HEK293 (cell line): ENCODE data around the gene SUN3.

ENCODE experiments used
- CTCF ChIA-PET: fragments of 350-600 bp; formaldehyde crosslinking; extraction: SDS; loops from one replicate; lab custom pipeline; 2021; ENCODE audit warnings: antibody characterized with exemption; lab: Yijun Ruan, JAX
- POLR2A ChIA-PET: fragments of 300-600 bp; formaldehyde crosslinking; extraction: SDS; loops from one replicate; lab custom pipeline; 2020; ENCODE audit warnings: antibody characterized with exemption, inconsistent platforms; lab: Yijun Ruan, JAX
- H3K27ac ChIP-seq: fragments of 200-500 bp; sonication (Bioruptor generic); 2 replicates; pipeline ENCODE4 v1.5.1; 2014; ENCODE audit warnings: low read depth, low read length, control low read depth, inconsistent platforms; ENCODE audit errors: extremely low read depth
- H3K36me3 ChIP-seq, 2 experiments: fragments of 200-500 bp in 1 of 2; sonication (Bioruptor generic) in 1 of 2; 1 replicate in 1 of 2; 2 replicates in 1 of 2; pipeline ENCODE4 v1.5.1; 2014 to 2017; ENCODE audit warnings: inconsistent platforms in 2 of 2, low read length in 2 of 2; ENCODE audit not compliant: control insufficient read depth in 2 of 2, insufficient read depth in 1 of 2
- H3K4me1 ChIP-seq: fragments of 200-500 bp; sonication (Bioruptor generic); 2 replicates; pipeline ENCODE4 v1.5.1; 2014; ENCODE audit warnings: mild to moderate bottlenecking, low read length, inconsistent platforms; ENCODE audit not compliant: control insufficient read depth, insufficient read depth
- H3K4me3 ChIP-seq: 2 replicates; pipeline ENCODE4 v1.5.1; 2011; ENCODE audit warnings: low read depth, mild to moderate bottlenecking, control low read depth, low read length, moderate library complexity
- H3K9me3 ChIP-seq: fragments of 200-500 bp; sonication (Bioruptor generic); 2 replicates; pipeline ENCODE4 v1.5.1; 2014; ENCODE audit warnings: low read depth, low read length, inconsistent platforms; ENCODE audit not compliant: control insufficient read depth, insufficient read depth
- BCL11A ChIP-seq: fragments of 450-650 bp; formaldehyde crosslinking; IDR thresholded peaks from 2 replicates; pipeline ENCODE4 v1.5.1; 2016; ENCODE audit warnings: low read depth, missing biosample characterization, missing genetic modification characterization
- FEZF1 ChIP-seq: fragments of 450-650 bp; formaldehyde crosslinking; IDR thresholded peaks from 2 replicates; pipeline ENCODE4 v1.5.1; 2016; ENCODE audit warnings: missing biosample characterization, missing genetic modification characterization
- GLI4 ChIP-seq: fragments of 450-650 bp; formaldehyde crosslinking; IDR thresholded peaks from 2 replicates; pipeline ENCODE4 v1.5.1; 2016; ENCODE audit warnings: missing biosample characterization, missing genetic modification characterization
- PRDM1 ChIP-seq: fragments of 450-650 bp; formaldehyde crosslinking; IDR thresholded peaks from 2 replicates; pipeline ENCODE4; 2016; ENCODE audit warnings: missing biosample characterization, missing genetic modification characterization
- ZFHX2 ChIP-seq: fragments of 450-650 bp; formaldehyde crosslinking; conservative IDR thresholded peaks from 2 replicates; pipeline ENCODE4 v1.5.1; 2016; ENCODE audit warnings: missing biosample characterization, missing genetic modification characterization
- ZNF132 ChIP-seq: fragments of 450-650 bp; formaldehyde crosslinking; IDR thresholded peaks from 2 replicates; pipeline ENCODE4 v1.5.1; 2017; ENCODE audit warnings: missing biosample characterization, missing genetic modification characterization, borderline replicate concordance
- ZNF324 ChIP-seq: fragments of 450-650 bp; formaldehyde crosslinking; IDR thresholded peaks from 2 replicates; pipeline ENCODE4 v1.5.1; 2016; ENCODE audit warnings: missing biosample characterization, missing genetic modification characterization
- ZNF335 ChIP-seq: fragments of 450-650 bp; formaldehyde crosslinking; conservative IDR thresholded peaks from 2 replicates; pipeline ENCODE4 v1.5.1; 2016; ENCODE audit warnings: missing biosample characterization, missing genetic modification characterization
- ZNF366 ChIP-seq: fragments of 450-650 bp; formaldehyde crosslinking; conservative IDR thresholded peaks from 2 replicates; pipeline ENCODE4 v1.5.1; 2016; ENCODE audit warnings: missing biosample characterization, missing genetic modification characterization
- ZNF423 ChIP-seq: fragments of 450-650 bp; formaldehyde crosslinking; IDR thresholded peaks from 2 replicates; pipeline ENCODE4 v1.5.1; 2016; ENCODE audit warnings: missing biosample characterization, missing genetic modification characterization
- ZNF501 ChIP-seq: fragments of 450-650 bp; formaldehyde crosslinking; IDR thresholded peaks from 2 replicates; pipeline ENCODE4 v1.5.1; 2016; ENCODE audit warnings: missing biosample characterization, missing genetic modification characterization
- ZNF529 ChIP-seq: fragments of 450-650 bp; formaldehyde crosslinking; IDR thresholded peaks from 2 replicates; pipeline ENCODE4 v1.5.1; 2017; ENCODE audit warnings: missing genetic modification characterization, missing biosample characterization; ENCODE audit not compliant: insufficient replicate concordance
- ZNF624 ChIP-seq: fragments of 450-650 bp; formaldehyde crosslinking; IDR thresholded peaks from 2 replicates; pipeline ENCODE4 v1.5.1; 2017; ENCODE audit warnings: missing biosample characterization, missing genetic modification characterization
- ZNF654 ChIP-seq: fragments of 450-650 bp; formaldehyde crosslinking; IDR thresholded peaks from 2 replicates; pipeline ENCODE4 v1.5.1; 2016; ENCODE audit warnings: low read depth, missing biosample characterization, missing genetic modification characterization
- ZNF677 ChIP-seq: fragments of 450-650 bp; IDR thresholded peaks from 2 replicates; pipeline ENCODE4 v1.5.0; 2018; ENCODE audit warnings: missing biosample characterization, mild to moderate bottlenecking, missing genetic modification characterization, moderate library complexity
- ZNF792 ChIP-seq: fragments of 450-650 bp; formaldehyde crosslinking; IDR thresholded peaks from 2 replicates; pipeline ENCODE4 v1.5.1; 2016; ENCODE audit warnings: missing biosample characterization, missing genetic modification characterization
- ZSCAN30 ChIP-seq: fragments of 450-650 bp; IDR thresholded peaks from 2 replicates; pipeline ENCODE4 v1.5.1; 2018; ENCODE audit warnings: missing biosample characterization, mild to moderate bottlenecking, missing genetic modification characterization, moderate library complexity
- ZXDB ChIP-seq: fragments of 450-650 bp; formaldehyde crosslinking; IDR thresholded peaks from 2 replicates; pipeline ENCODE4 v1.5.1; 2016; ENCODE audit warnings: missing biosample characterization, missing genetic modification characterization
- TF ChIP-seq, protein P1 (sequence below): fragments of 450-650 bp; formaldehyde crosslinking; IDR thresholded peaks from 2 replicates; pipeline ENCODE4; 2016; ENCODE audit warnings: missing biosample characterization, missing genetic modification characterization
- TF ChIP-seq, protein P2 (sequence below): fragments of 450-650 bp; IDR thresholded peaks from 2 replicates; pipeline ENCODE4 v1.5.1; 2018; ENCODE audit warnings: missing biosample characterization, missing genetic modification characterization

Gene SUN3

DNA sequence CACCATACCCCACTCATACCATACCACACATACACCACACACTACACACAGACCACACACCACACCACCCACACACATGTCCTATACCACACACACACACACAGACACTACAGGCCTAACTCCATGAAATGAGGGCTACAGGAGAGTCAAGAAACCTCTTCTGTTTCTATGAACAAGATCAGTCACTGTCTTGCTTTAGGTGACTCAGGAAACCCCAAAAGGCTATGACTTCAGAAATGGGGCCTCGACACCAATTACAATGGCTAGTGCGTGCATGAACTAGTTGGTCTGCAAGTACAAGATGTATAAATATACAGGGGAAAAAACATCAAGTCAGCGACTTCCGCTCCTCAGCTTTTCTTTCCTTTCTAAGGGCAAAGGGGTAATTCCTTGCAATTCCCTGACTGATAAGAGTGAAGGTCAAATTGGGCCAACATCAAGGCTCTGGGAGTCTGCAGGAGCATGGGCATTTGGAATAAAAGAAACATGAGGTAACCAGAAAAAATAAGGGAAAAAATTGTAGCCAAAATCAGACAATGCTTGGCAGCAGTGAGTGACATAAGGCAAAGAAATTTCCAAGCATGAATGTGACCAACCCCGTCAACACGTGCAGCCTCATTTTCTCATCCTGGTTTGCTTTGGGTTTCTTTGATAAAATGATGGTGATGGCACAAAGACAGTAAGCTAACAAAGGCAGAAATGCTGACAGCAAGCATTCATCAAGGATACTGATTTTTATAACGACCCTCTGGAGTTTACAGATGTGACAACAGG is 82.1 kb downstream of the SUN3 start:
- H3K27ac ChIP-seq = no peak overlapping the region
- H3K4me1 ChIP-seq = no peaks in the 10 kb centered on the region
- no peak overlapping the region for H3K4me3 ChIP-seq
- POLR2A ChIA-PET = no interaction called here
- CTCF ChIA-PET = interaction anchor here (0.5 to 0.6 kb wide), 2 partner anchors 72 to 558 kb away, joined by 3 to 4 read pairs; no protein-coding TSS in a partner anchor
- no peaks in the 10 kb centered on the region for H3K9me3 ChIP-seq
- no peaks in the 10 kb centered on the region for H3K36me3 ChIP-seq
- TF ChIP-seq ZNF132 (tag by site-specific recombination) (no peak), ZFHX2 (tag by site-specific recombination) (peak; percentile 25; the same call in 1 of the 2 replicates), ZNF335 (tag by site-specific recombination) (no peak)
- TF ChIP-seq, protein P1, sequence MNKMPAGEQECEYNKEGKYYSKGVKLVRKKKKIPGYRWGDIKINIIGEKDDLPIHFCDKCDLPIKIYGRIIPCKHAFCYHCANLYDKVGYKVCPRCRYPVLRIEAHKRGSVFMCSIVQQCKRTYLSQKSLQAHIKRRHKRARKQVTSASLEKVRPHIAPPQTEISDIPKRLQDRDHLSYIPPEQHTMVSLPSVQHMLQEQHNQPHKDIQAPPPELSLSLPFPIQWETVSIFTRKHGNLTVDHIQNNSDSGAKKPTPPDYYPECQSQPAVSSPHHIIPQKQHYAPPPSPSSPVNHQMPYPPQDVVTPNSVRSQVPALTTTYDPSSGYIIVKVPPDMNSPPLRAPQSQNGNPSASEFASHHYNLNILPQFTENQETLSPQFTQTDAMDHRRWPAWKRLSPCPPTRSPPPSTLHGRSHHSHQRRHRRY = no peak

DNA sequence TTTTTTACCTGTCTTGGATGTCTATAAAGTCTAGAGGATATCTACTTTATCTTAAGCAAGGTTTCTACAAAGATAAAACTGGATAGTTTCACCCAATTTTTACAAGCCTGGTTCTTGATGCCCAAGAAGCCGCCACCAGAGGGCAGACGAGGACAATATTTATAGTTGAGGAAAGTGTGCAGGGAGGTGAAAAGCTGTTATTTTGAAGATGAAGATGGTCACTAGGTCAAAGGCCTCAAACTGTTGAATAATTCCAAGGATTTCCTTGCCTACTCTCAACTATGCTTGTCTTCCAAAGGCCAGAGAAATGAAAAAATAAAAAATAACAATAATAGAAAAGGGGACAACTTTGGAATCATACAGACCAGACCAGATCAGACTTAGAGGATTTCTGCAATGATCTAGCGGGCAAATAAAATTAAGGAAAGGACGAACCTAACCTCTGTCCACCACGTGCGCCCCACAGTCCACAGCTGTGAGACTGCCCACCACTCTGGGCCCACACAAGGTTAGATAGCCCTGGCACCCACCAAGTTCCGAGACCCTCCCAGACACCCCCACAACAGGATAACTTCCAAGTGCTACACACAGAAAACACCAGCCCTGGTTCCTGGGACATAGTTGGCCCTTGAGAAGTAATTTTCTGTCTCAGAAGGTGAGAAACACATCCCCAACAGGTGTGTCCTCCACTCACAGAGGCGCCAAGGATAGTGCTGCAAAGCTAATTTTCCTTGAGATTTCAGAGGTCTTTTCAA is 83.5 kb downstream of the SUN3 start:
- Histone ChIP-seq H3K36me3 (no peaks in the 10 kb centered on the region), H3K4me1 (no peaks in the 10 kb centered on the region), H3K9me3 (no peaks in the 10 kb centered on the region), H3K4me3 (no peak overlapping the region), H3K27ac (no peak overlapping the region)
- peak; percentile 68 for TF ChIP-seq ZNF654
- TF ChIP-seq ZNF624 (tag by site-specific recombination) = no peak
- TF ChIP-seq, protein P2, sequence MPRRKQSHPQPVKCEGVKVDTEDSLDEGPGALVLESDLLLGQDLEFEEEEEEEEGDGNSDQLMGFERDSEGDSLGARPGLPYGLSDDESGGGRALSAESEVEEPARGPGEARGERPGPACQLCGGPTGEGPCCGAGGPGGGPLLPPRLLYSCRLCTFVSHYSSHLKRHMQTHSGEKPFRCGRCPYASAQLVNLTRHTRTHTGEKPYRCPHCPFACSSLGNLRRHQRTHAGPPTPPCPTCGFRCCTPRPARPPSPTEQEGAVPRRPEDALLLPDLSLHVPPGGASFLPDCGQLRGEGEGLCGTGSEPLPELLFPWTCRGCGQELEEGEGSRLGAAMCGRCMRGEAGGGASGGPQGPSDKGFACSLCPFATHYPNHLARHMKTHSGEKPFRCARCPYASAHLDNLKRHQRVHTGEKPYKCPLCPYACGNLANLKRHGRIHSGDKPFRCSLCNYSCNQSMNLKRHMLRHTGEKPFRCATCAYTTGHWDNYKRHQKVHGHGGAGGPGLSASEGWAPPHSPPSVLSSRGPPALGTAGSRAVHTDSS (tag by site-specific recombination) = peak; percentile 81
- POLR2A ChIA-PET = no interaction called here
- CTCF ChIA-PET = interaction anchor here (0.5 to 3.5 kb wide), 40 partner anchors 8 to 1906 kb away, joined by 3 to 35 read pairs (median 4); no protein-coding TSS in a partner anchor

DNA sequence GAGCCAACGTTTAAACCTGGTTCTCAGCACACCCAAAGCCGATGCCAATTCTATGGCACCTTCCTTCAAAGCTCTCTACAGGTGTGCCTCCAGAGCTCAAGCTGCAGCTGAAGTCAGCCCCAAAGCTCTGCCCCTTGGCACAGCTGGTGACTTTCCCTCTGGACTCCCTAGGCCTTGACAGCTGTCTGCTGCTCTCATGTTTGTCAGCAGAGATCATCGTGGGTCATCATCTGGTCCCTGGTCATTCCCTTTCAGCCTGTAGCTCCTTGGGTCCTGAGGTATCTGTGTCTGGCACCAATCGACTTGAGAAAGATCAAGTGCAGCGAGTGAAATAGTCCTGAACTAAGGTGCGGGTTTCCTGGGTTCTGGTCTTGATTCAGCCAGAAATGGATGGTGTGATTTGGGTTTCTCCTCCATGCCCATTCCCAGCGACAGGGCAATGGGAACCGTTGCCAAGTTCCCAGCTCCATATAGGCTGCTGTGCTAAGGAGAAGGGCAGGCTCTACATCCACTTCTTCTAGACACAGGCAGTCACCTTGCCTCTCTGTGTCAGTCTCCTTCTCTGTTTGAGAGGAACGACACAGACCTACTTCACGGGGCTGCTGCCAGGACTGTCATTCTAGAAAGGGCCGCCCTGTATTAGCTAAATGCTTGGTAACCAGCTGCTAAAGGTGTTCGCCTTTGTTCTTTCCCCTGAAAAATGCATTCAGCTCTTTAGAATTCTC is 84.2 kb downstream of the SUN3 start:
- TF ChIP-seq GLI4 (tag by site-specific recombination) (no peak), ZSCAN30 (tag by site-specific recombination) (no peak), ZNF324 (tag by site-specific recombination) (no peak), BCL11A (tag by site-specific recombination) (no peak), ZNF423 (tag by site-specific recombination) (no peak), ZNF366 (no peak), FEZF1 (no peak), ZXDB (tag by site-specific recombination) (no peak), ZNF677 (tag by site-specific recombination) (no peak), ZNF529 (tag by site-specific recombination) (no peak), PRDM1 (tag by site-specific recombination) (no peak), ZNF792 (tag by site-specific recombination) (no peak), ZNF501 (no peak)
- Histone ChIP-seq H3K4me1 (no peaks in the 10 kb centered on the region), H3K4me3 (no peak overlapping the region), H3K36me3 (no peaks in the 10 kb centered on the region), H3K27ac (no peak overlapping the region), H3K9me3 (no peaks in the 10 kb centered on the region)
- ChIA-PET CTCF (interaction anchor here (0.6 to 3.5 kb wide), 43 partner anchors 9 to 1907 kb away, joined by 3 to 35 read pairs (median 4); no protein-coding TSS in a partner anchor), POLR2A (no interaction called here)
